ENCODE results near the gene IGF2BP1. TPM values are rescaled to one million over a fixed set of nuclear protein-coding genes. Genes with fewer than 3 reads are reported as not detected.
"Not testable (repeated sequence)": the region's sequence is repeated elsewhere in the genome, so short reads cannot be mapped to it uniquely, and the experiment has no call there.

IGF2BP1 gene
- polyA plus RNA-seq, 5 donors, result 21.1 to 28.9 (median 26.1) TPM

GRCh38 chr17:49016775-49017463, 19.7 kb downstream of the IGF2BP1 start:
- DNase-seq, result peak in 1 of 2 donors; percentile 85

GRCh38 chr17:49018116-49018612, 21.0 kb downstream of the IGF2BP1 start:
- no peak for DNase-seq

GRCh38 chr17:49018748-49019147, 21.6 kb downstream of the IGF2BP1 start:
- DNase-seq, result no peak

GRCh38 chr17:49020609-49021008, 23.4 kb downstream of the IGF2BP1 start:
- DNase-seq, result no peak

GRCh38 chr17:49021095-49021767, 24.0 kb downstream of the IGF2BP1 start:
- DNase-seq, result no peak

- DNase-seq, result no peak
These were observed 24.6 kb downstream of the IGF2BP1 start for GRCh38 chr17:49021768-49022103.

GRCh38 chr17:49022391-49022941, 25.3 kb downstream of the IGF2BP1 start:
- DNase-seq, result no peak

GRCh38 chr17:49024523-49024922, 27.3 kb downstream of the IGF2BP1 start:
- DNase-seq, result no peak

GRCh38 chr17:49026447-49026846, 29.3 kb downstream of the IGF2BP1 start:
- DNase-seq, result not testable (repeated sequence)

- DNase-seq, result no peak
These were observed 31.1 kb downstream of the IGF2BP1 start for GRCh38 chr17:49028271-49028670.

GRCh38 chr17:49029801-49030200, 32.6 kb downstream of the IGF2BP1 start:
- no peak for DNase-seq

GRCh38 chr17:49031965-49032928, 35.1 kb downstream of the IGF2BP1 start:
- peak; percentile 67 to 76 for DNase-seq

GRCh38 chr17:49035470-49036269, 38.5 kb downstream of the IGF2BP1 start:
- peak in 1 of 2 donors; percentile 5 for DNase-seq

- no peak for DNase-seq
These were observed 39.1 kb downstream of the IGF2BP1 start for GRCh38 chr17:49036270-49036626.

- no peak for DNase-seq
These were observed 41.0 kb downstream of the IGF2BP1 start for GRCh38 chr17:49038138-49038537.

GRCh38 chr17:49038544-49038943, 41.4 kb downstream of the IGF2BP1 start:
- no peak for DNase-seq

- not testable (repeated sequence) for DNase-seq
These were observed 42.3 kb downstream of the IGF2BP1 start for GRCh38 chr17:49039518-49039917.

GRCh38 chr17:49041527-49041926, 44.3 kb downstream of the IGF2BP1 start:
- DNase-seq, result no peak

- no peak for DNase-seq
These were observed 48.2 kb downstream of the IGF2BP1 start for GRCh38 chr17:49045376-49045775.

GRCh38 chr17:49046912-49047311, 49.7 kb downstream of the IGF2BP1 start:
- no peak for DNase-seq

GRCh38 chr17:49049265-49049664, 52.1 kb downstream of the IGF2BP1 start:
- no peak for DNase-seq
